ENCODE results near the gene NF1.

The NF1 gene

DNA sequence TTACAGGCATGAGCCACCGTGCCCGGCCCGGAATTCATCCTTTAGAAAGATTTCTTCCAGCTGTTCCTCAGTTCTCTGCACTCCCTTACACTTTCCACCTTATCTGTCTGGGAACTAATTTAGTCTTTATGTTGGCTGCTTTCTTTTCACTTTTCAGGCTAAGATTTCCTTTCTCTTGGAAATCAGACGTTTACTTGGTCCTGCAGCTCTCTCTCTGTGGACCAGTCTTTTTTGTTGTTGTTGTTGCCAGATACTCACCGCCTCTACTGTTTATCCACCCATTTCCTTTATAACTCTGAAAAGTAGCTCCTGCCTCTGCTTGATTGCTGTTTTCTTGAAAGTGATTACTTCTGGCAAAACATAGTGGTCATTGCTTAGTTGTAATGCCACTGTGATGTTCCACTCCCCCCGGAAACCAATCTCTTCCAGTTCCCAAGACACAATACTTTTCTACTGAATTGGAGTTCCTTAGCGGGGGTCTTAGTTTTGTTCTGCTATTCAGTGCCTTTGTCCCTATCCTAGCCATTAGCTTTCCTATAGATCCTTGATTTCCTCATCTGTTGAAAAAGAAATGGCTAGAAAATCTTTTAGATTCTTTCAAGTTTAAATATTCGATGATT is 6.2 kb downstream of the NF1 start:
- Histone ChIP-seq H4K20me1 (ENCODE audit: insufficient read depth) (no peaks in the 10 kb centered on the region), H3K4me3 (IDR thresholded peaks at IDR 0.05; ENCODE audit: insufficient read depth, low read depth, low read length) (no peak overlapping the region), H2AFZ (ENCODE audit: low read depth) (no peak overlapping the region), H3K4me1 (ENCODE audit: low read depth, poor library complexity, severe bottlenecking) (peaks cover 11% of the 10 kb centered on the region), H3K4me2 (no peak overlapping the region), H3K79me2 (ENCODE audit: insufficient read depth, low read depth) (peaks cover 40% of the 10 kb centered on the region; the same call in 1 of the 2 replicates), H3K36me3 (ENCODE audit: insufficient read depth) (no peaks in the 10 kb centered on the region), H3K27me3 (ENCODE audit: insufficient read depth, low read depth) (no peaks in the 10 kb centered on the region), H3K9ac (no peak overlapping the region), H3K27ac (no peak overlapping the region)
- TF ChIP-seq, protein P1, sequence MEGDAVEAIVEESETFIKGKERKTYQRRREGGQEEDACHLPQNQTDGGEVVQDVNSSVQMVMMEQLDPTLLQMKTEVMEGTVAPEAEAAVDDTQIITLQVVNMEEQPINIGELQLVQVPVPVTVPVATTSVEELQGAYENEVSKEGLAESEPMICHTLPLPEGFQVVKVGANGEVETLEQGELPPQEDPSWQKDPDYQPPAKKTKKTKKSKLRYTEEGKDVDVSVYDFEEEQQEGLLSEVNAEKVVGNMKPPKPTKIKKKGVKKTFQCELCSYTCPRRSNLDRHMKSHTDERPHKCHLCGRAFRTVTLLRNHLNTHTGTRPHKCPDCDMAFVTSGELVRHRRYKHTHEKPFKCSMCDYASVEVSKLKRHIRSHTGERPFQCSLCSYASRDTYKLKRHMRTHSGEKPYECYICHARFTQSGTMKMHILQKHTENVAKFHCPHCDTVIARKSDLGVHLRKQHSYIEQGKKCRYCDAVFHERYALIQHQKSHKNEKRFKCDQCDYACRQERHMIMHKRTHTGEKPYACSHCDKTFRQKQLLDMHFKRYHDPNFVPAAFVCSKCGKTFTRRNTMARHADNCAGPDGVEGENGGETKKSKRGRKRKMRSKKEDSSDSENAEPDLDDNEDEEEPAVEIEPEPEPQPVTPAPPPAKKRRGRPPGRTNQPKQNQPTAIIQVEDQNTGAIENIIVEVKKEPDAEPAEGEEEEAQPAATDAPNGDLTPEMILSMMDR (conservative IDR thresholded peaks at IDR 0.05; ENCODE audit: low read depth, low read length): no peak

DNA sequence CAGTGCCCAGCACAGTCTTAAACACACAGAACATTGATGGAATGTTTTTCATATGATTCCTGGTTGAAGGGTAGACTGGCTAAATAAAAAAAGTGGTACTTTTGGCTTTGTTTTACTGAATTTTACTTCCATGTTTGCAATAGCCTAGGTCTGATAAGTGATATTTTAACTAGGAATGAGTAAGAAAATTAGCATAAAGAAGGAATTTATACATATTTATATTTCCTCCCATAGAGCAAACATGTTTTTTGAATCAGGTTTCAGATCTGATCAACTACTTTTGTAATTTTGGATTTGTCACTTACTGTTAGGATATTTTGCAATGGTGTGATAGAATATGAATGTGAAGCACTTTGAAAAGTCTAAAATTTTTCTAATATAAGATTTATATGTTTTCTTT is 7.2 kb downstream of the NF1 start:
- Histone ChIP-seq H4K20me1 (ENCODE audit: insufficient read depth) (no peaks in the 10 kb centered on the region), H3K79me2 (ENCODE audit: insufficient read depth, low read depth) (peaks cover 45% of the 10 kb centered on the region; the same call in 1 of the 2 replicates), H3K36me3 (ENCODE audit: insufficient read depth) (no peaks in the 10 kb centered on the region), H3K9ac (no peak overlapping the region), H3K27ac (no peak overlapping the region), H3K4me1 (ENCODE audit: low read depth, poor library complexity, severe bottlenecking) (peaks cover 2% of the 10 kb centered on the region), H3K4me2 (no peak overlapping the region), H3K4me3 (IDR thresholded peaks at IDR 0.05; ENCODE audit: insufficient read depth, low read depth, low read length) (no peak overlapping the region), H2AFZ (ENCODE audit: low read depth) (no peak overlapping the region), H3K27me3 (ENCODE audit: insufficient read depth, low read depth) (no peaks in the 10 kb centered on the region)
- TF ChIP-seq, protein P1 (conservative IDR thresholded peaks at IDR 0.05; ENCODE audit: low read depth, low read length): no peak

DNA sequence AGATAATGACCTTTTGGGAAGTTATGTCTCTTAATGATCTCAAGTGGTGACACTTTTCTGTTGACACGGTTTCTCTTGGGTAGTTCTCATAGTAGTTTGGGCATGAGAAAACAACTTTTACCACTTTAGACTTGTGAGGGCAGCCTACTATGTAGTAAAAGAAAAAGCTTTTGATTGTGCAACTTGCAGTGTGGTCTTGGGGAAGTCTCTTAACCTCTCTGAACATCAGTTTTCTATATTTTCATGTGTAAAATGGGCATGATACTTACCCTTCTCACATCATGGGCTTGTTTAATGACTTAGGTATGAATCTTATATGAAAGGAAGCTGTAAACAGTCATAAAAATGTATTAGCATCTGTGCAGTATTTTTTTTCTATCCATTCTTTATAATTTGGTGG is 11.2 kb downstream of the NF1 start:
- peaks cover 29% of the 10 kb centered on the region; the same call in 1 of the 2 replicates for H3K79me2 ChIP-seq (ENCODE audit: insufficient read depth, low read depth)
- no peak overlapping the region for H3K27ac ChIP-seq
- no peaks in the 10 kb centered on the region for H4K20me1 ChIP-seq (ENCODE audit: insufficient read depth)
- TF ChIP-seq, protein P1 (conservative IDR thresholded peaks at IDR 0.05; ENCODE audit: low read depth, low read length): no peak
- no peak overlapping the region for H3K4me3 ChIP-seq (IDR thresholded peaks at IDR 0.05; ENCODE audit: insufficient read depth, low read depth, low read length)
- H3K4me1 ChIP-seq (ENCODE audit: low read depth, poor library complexity, severe bottlenecking): peaks cover 9% of the 10 kb centered on the region
- H3K27me3 ChIP-seq (ENCODE audit: insufficient read depth, low read depth): no peaks in the 10 kb centered on the region
- H2AFZ ChIP-seq (ENCODE audit: low read depth): no peak overlapping the region
- no peak overlapping the region for H3K9ac ChIP-seq
- H3K4me2 ChIP-seq: no peak overlapping the region
- no peaks in the 10 kb centered on the region for H3K36me3 ChIP-seq (ENCODE audit: insufficient read depth)

DNA sequence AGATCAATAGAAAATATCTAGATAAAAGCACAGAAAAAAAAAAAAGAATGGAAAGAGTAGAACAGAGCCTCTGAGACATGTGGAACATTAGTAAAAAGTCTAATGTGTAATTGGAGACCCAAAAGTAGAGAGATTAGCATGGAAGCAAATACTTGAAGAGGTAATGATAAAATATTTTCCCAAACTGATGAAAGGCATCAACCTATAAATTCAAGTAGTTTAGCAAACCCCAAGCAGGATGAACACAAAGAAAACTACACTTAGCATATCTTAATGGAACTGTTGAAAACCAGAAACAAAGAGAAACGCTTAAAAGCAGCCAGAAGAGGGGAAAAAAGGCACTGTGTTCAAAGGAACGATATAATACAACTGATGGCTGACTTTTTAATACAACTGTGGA is 16.4 kb downstream of the NF1 start:
- H3K4me1 ChIP-seq (ENCODE audit: low read depth, poor library complexity, severe bottlenecking): peaks cover 26% of the 10 kb centered on the region
- no peak overlapping the region for H3K27ac ChIP-seq
- H2AFZ ChIP-seq (ENCODE audit: low read depth): no peak overlapping the region
- H4K20me1 ChIP-seq (ENCODE audit: insufficient read depth): no peaks in the 10 kb centered on the region
- H3K79me2 ChIP-seq (ENCODE audit: insufficient read depth, low read depth): peaks cover 17% of the 10 kb centered on the region; the same call in 1 of the 2 replicates
- TF ChIP-seq, protein P1 (conservative IDR thresholded peaks at IDR 0.05; ENCODE audit: low read depth, low read length): no peak
- no peak overlapping the region for H3K4me2 ChIP-seq
- H3K4me3 ChIP-seq (IDR thresholded peaks at IDR 0.05; ENCODE audit: insufficient read depth, low read depth, low read length): no peak overlapping the region
- no peaks in the 10 kb centered on the region for H3K36me3 ChIP-seq (ENCODE audit: insufficient read depth)
- H3K27me3 ChIP-seq (ENCODE audit: insufficient read depth, low read depth): no peaks in the 10 kb centered on the region
- H3K9ac ChIP-seq: no peak overlapping the region
